T1000 (cell line): ENCODE measurements around the gene LIPC.

Experiments
- DNase-seq: peaks from one replicate; lab custom pipeline; 2025; ENCODE audit warnings: mixed read lengths; lab: John Stamatoyannopoulos, UW

LIPC gene

GRCh38 chr15:58436552-58436951 lies 4.8 kb downstream of the LIPC start:
- DNase-seq, result no peak

DNA sequence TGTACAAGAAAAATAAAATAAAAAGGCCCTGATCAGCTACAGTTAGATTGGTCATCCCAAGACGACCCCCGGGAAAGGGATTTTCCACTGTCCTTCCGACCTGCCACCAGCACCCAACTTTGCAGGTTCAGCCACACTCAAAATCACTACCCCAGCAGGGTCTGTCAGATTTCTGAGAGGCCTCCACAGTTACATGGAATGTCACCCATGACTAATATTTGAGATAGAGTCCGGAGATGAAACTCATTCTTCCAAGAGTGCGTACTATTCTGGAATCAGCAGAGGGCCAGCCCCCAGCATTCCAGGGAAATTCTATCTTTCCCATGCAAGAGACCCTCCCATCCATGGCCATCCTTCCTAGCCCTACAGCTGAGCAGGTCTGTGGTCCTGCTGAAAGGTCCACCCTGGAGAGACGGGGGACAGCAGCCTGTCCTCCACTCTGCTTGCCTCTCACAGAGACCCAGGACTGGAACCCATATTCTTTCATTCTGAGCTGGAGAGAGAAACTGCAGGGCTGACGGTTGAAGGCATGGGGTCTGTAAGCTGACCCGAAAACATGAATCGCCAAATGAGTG lies 5.8 kb downstream of the LIPC start:
- DNase-seq, result no peak

DNA sequence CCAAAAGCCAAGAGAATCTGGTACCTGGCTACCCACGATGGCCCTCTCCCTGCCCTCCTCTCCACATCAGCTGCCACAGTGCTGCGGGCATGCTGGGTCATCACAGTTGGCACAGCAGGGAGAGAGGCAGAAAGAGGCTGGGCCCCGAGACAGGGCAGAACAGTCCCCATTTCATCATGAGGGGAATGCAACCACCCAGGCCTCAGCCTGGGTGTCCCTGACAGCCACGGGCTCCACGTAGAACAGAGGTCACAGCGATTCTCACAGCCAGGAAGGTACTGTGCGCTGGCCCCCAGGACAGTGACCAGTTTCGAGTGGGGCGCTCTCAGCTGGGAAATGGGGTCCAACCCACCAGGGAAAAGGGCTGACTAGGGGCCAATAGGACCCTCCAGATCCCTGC lies 6.3 kb downstream of the LIPC start:
- DNase-seq, result no peak

GRCh38 chr15:58438956-58439355 lies 7.2 kb downstream of the LIPC start:
- no peak for DNase-seq

- peak; percentile 12 for DNase-seq
Observed at GRCh38 chr15:58440158-58440910, 8.5 kb downstream of the LIPC start.

- no peak for DNase-seq
Observed at GRCh38 chr15:58440922-58441321, 9.1 kb downstream of the LIPC start.

GRCh38 chr15:58441376-58442070 lies 9.7 kb downstream of the LIPC start:
- DNase-seq, result peak; percentile 20

- no peak for DNase-seq
Observed at GRCh38 chr15:58442122-58442521, 10.3 kb downstream of the LIPC start.

DNA sequence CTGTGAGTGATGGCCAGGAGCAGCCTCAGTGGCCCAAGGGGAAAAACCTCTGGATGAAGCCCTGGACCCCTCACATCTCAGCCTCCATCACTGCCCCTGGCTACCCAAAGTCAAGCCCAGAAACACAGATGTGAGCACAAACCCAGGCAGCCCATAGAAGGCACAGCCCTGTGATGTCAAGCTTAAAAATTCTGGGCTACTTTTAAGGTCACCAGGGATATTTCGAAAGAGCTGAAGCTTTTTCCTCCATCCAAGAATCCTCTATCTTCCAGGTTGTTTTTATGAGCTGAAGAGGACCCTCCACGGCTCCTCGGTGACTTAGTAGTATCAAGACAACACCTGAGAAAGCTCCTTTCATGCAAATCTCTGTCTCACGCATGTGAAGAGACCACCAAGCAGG lies 11.5 kb downstream of the LIPC start:
- DNase-seq, result no peak

GRCh38 chr15:58444056-58444455 lies 12.3 kb downstream of the LIPC start:
- DNase-seq, result no peak

DNA sequence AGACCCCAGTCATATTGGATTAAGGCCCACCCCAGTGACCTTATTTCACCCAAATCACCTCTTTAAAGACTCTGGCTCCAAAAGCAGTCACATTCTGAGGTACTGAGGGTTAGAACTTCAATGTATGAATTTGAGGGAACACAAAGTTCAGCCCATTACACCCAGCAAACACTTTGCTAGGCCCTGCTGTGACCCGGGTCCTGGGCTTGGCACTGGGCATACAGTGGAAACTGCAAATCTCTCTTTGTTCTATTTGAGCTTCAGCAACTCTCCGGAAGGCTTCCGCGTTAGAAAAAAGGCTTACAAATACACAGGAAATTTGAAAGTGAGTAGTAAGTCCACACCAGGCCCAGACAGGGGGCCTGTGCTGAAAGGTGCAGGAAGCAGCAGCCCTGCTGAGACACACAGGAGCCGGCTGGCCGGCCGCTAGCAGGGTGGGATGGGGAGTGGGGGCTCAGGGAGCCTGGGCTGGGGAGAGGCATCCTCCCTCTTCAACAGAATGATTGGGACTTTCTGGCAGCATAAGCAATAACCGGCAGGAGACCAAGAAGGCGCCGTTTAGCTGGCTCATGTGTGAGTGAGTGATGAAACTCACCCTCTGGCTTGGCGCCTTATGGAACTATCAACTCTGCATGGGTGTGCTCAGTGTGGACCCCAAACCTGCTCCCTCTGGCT lies 13.0 kb downstream of the LIPC start:
- DNase-seq, result no peak

GRCh38 chr15:58445865-58446264 lies 14.1 kb downstream of the LIPC start:
- no peak for DNase-seq

DNA sequence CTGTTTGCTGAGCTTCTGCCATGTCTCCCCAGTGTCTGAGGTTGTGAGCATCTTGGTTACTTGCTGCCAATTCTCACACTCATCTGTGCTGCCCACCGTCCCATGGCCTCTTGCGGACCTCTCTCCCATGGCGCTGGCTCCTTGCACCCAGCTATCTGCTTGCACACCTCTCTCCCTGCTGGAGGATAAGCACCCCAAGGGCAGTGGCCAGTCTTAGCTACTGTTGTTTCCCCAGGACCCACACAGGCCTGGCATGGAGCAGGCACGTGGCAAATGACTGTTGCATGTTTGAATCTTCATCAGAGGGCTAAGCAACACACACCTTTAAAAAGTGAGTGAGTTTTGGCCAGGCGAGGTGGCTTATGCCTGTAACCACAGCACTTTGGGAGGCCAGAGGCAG lies 14.7 kb downstream of the LIPC start:
- DNase-seq, result no peak

DNA sequence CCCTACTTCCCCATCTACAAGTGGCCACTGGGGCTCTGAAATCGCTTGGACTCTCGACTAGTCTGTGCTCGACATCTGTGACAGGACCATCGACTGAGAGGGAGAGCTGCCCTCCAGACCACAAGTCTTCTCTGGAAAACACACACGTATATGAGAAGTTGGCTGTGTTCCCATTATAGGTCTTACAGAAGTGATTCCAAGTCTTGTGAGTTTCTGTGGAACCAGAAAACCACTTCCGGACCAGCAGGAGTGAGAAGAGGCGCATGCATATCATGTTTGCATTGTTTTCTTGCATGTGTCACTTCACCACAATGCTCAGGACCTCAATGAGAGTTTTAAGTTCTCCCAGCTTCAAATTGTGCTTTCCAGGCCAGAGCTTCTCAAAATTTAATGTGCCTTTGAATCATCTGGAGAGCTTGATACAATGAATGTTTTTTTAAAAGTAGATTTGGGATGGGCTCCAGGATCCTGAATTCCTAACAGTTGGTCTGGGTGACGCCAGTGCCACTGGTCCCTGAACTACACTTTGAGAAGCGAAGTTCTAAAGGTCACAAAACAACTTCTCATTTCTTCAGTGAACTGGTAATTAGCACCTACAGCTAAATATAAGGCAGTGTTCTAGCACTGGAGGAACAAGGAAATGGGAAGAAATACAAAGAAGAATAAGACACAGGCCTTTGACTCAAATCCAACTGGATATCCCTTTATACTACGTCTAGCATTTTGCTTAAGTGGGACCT lies 15.7 kb downstream of the LIPC start:
- no peak for DNase-seq

- DNase-seq, result no peak
Observed at GRCh38 chr15:58448331-58448730, 16.5 kb downstream of the LIPC start.

GRCh38 chr15:58448906-58449305 lies 17.1 kb downstream of the LIPC start:
- DNase-seq, result no peak

- DNase-seq, result no peak
Observed at GRCh38 chr15:58451826-58452225, 20.0 kb downstream of the LIPC start.

DNA sequence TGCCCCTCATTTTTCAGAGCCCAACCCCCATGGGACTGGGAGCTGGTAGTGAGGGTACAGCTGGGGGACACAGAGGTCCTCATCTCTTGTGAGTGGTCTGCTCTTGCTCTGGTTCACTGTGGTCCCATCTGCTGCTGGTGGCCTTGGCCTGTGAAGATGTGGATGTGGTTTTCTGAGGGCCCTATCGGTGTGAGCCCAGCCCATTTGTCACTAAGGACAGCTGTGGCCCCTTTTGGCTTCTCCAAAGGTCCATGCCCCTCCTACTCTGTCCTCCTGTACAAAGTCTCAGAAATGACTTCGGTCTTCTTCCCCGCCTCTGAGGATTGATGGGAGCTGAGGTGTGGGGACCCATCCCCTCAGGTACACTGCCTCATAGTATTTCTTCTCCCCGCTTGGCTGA lies 21.0 kb downstream of the LIPC start:
- no peak for DNase-seq

DNA sequence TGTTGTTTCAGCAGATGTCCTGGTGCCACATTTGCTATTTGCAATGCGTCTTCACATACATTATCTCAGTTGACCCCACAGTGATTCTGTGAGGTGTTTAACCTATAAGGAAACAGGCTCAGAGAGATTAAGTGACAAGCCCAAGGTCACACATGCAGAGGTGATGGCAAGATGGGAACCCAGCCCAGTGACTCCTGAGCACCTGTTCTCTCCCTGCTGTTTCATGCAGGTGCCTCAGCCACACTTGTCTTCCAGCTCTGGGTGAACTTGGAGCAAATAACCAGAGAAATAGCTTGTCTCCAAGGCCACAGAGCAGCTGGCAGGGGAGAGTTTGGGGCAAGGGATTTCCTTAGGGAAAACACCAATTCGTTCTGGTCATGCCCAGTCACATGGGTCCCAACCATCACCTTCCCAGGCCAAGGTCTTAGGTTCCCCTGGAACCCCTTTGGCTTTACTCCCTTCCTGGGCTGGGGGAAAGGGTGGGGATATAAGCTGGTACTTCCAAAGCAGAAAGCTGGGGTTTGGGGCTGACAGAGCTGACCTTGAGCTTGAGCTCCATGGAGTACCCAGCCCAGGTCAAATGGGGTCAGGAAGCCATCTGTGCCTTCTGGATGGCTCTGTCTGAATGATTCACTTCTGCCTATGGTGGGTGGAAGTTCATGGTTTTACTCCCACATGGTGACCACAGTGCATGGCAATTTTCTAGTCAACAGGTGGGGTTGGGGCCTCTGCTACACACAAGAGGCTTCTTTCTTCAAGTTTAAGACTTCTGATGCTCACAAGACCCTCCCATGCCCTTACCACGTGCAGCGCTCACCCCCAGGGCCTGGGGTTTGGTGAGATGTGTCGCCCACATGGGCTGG lies 22.4 kb downstream of the LIPC start:
- DNase-seq, result no peak

DNA sequence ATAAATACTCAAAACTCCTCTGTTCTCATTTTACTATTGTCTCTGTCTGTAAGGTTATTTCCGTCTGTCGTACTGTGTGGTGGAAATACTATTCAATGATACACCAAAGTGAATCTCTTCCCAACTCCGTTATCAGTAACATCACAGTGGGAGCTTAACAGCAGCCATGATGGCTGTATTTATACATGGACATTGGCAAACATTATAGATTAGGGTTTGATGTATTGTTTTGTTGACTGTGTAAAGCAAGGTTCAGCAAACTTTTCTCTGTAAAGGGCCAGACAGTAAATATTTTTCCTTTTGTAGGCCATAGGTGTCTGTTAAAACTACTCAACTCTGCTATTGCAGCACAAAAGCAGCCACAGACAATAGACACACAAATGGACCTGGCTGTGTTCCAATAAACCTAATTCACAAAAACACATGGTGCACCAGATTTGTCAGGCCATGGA lies 23.2 kb downstream of the LIPC start:
- no peak for DNase-seq

DNA sequence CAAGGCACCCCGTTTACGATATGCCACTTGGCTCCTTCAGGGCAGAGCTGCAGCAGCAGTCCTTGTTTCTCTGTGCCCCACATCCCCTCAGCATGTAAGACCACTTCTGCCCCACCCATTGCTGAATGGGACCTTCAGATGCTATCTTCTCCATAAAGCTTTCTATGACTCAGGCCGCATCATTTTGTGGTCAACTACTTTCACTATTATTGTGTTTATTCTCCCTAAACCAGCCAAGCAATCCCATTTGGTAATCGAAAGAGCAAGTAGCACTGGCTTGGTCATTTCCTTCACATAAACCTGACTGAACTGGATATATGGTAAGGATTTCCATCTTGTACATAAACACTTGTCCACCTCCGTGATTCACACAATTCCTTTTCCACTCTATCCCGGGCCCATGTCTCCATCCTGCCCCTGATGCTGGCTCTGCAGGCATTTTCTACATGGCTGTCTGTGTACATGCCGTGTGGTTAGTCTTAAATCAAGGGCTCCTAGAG lies 25.7 kb downstream of the LIPC start:
- DNase-seq, result peak; percentile 45
